GM19238 (cell line): Measurements from ENCODE around the gene KREMEN1.

Experiments used
- DNase-seq: peaks from one replicate; pipeline ENCODE4 v3.0.0; 2011; ENCODE audit warnings: low spot score; ENCODE audit not compliant: insufficient read length

The KREMEN1 gene

DNA sequence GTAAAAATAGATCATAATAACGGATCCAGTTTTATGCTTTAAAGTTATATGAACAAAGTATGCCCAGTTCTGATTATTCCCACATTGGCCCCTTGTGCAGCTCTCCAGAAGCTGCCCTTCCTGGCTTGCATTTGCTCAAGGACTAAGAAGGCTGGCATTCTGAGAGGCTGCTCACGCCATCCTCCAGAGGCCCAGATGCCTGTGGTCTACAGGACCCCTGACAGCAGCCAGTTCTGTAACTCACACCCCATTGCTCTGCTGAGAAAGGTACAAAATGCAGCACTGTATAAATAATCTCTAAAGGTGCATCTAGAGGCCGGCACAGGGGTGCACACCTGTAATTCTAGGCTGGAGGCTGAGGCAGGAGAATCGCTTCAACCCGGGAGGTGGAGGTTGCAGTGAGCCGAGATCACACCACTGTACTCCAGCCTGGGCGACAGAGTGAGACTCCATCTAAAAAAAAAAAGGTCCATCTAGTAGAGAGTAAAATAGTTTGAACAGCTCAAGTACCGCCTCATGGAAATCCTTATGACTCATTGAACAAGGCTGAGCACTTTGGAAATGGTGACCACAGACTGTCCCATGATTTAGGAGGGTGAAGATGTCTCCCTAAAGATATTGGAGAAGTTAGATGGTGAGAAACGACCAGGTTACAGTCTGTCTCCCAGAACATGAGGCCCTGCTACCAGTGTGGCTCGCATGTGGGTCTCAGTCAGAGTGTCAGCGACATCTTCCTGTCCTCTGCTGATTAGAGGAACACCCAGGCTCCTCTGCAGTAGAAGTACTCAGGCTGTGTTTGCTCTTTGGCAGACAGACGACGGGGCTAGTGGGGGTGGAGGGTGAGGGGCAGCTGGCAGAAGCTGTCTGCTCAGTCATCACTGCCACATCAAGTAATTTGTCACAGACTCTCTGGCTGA, 56.3 kb downstream of the KREMEN1 start:
- no peak for DNase-seq

DNA sequence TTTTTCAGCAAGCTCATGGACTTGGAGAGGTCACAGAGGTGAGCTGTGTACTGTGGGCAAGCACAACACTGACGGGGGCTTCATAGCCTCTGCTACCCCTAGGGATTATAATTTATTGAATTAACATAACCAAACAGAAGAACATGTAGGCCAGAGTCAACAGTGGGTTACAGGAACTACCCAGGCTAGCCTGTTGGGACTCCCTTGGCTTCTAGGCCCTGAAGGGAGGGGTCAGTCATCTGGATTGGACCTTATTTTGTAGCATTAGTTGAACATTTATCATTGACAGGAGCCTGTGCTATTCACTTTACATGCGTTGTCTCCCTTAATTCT, 56.9 kb downstream of the KREMEN1 start:
- no peak for DNase-seq

DNA sequence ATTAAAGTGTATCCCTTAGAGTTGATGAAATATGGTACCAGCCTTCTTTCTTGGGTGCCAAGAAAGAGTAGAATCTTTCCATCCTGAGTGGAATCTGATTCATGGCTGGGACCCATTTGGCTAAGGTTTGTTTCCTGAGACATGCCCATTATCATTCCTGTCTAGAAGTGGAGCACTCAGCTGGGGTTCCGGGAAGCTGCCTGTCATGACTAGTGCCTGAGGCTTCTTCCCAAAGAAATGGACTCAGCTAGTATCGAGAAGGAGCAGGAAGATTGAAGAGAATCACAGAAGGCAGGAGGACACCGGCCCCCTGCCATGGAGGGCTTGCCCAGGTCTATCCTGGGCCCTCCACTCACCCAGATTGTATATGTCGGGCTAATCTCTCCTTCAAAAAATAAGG, 57.6 kb downstream of the KREMEN1 start:
- DNase-seq = no peak

DNA sequence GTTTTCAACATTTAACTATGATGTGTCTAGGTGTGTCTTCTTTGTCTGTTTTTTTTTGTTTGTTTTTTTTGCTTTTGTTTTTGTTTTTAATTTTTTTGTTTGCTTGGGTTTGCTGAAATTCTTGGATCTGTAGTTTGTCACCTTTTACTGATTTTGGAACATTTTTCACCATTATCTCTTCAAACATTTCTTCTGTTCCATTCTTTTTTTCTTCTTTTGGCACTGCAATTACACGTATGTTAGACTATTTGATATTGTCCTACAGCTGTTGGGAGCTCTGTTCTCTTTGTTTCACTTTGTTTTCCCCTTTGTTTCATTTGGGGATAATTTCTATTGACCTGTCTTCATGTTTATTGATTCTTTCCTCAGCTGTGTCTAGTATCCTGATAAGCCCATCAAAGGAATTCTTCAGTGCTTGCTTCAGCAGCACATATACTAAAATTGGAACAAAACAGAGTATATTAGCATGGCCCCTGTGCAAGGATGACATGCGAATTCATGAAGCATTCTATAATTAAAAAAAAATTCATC, 60.8 kb downstream of the KREMEN1 start:
- no peak for DNase-seq

DNA sequence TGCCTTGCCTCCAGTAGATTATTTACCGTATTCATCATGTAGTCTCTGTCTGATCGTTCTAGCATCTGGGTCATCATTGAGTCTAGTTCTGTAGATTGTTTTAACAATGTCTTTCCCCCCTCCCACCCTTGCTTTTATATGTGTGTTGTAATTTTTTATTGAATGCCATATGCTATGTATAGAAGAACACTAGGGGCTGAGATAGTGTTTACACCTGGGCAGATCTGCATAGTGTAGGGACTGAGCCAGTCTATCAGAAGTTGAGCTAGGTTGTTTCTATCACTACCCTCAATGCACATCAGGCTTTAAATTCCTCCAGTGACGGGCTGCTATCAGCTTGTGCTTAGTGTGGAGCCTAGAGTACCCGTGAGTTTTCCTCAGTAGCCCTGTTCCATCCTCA, 61.6 kb downstream of the KREMEN1 start:
- no peak for DNase-seq

DNA sequence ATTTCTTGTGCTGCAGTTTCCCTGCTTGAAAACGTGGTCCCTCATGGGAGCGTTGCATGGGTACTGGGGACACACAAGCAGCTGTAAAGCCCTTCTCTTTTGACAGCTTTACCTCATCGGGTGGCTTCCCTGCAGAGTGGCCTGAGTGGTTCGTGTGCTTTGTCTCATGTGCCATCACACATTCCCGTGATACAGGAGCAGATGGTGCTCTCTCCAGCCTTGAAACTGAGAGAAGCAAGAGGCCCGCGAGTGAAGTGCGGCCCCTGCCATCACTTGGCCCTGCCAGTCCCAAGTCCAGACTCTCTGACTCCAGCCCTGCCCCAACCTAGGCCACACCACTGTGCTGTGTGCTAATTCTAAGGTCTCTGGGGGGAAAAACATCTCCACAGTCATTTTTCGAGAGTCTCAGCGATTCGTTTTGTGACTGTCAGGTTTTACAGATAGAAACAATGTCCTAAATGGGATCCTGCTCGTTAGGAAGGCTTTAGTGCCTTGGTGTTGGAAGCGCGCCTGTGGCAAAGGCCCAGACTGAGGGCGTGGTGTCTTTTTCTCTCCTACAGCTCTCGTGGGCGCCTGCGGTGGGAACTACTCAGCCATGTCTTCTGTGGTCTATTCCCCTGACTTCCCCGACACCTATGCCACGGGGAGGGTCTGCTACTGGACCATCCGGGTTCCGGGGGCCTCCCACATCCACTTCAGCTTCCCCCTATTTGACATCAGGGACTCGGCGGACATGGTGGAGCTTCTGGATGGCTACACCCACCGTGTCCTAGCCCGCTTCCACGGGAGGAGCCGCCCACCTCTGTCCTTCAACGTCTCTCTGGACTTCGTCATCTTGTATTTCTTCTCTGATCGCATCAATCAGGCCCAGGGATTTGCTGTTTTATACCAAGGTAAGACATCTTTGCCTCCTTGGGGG, 64.2 kb downstream of the KREMEN1 start:
- DNase-seq = no peak

DNA sequence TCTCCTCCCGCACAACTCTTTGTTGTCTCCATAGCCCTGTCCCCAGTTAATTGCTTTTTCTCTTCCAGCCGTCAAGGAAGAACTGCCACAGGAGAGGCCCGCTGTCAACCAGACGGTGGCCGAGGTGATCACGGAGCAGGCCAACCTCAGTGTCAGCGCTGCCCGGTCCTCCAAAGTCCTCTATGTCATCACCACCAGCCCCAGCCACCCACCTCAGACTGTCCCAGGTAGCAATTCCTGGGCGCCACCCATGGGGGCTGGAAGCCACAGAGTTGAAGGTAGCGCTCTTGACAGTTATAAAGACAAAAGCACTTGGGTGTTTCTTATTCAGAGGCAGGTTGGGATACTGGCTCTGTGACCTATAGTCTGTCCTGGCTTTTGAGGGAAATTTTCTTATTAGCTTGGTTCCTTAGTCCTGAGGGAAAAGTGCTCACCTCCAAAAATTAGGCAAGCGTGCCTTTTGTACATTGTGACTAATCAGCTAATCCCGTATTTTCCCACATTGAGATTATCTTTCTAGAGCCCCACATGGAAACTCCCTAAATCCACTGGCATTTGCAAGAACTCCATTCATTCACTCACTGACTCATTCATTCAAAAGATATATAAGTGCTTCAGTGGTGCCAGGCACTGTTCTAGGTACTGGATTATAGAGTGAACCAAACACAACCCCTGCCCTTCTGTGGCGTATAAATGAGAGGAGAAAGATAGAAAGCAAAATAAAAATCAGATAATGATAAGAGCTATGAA, 65.9 kb downstream of the KREMEN1 start:
- no peak for DNase-seq

DNA sequence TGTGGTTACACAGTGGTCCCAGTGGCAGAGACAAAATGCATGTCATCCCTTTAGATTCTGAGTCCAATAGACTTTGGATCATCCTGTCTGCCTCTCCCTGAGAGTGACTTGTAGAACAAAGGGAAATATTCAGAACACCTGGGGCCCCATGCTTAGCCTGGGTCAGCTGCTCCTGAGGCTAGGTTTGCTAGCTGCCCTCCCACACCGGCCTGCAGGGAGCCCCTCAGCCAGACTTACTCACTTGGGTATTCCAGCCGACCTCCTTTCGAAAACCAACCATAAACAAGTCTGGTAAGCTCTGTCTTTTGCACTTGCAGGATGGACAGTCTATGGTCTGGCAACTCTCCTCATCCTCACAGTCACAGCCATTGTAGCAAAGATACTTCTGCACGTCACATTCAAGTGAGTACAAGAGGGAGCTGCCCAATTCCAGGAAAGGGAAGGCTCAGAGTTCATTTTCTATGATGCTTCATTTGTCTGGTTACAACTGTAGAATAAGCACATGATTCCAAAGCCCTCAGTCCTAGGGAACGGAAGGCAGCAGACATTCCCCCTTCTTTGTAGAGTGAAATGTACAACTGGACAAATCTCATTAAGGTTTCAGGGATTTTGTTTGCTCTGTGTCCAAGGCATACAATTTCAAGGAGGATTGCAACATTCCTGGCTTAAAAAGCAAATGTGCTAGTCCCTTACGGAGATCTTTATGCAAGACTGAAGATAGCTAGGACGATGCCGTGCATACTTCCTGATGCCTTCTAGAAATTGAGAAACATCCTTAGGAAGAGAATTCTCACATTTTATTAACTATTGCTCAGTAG, 67.3 kb downstream of the KREMEN1 start:
- no peak for DNase-seq

DNA sequence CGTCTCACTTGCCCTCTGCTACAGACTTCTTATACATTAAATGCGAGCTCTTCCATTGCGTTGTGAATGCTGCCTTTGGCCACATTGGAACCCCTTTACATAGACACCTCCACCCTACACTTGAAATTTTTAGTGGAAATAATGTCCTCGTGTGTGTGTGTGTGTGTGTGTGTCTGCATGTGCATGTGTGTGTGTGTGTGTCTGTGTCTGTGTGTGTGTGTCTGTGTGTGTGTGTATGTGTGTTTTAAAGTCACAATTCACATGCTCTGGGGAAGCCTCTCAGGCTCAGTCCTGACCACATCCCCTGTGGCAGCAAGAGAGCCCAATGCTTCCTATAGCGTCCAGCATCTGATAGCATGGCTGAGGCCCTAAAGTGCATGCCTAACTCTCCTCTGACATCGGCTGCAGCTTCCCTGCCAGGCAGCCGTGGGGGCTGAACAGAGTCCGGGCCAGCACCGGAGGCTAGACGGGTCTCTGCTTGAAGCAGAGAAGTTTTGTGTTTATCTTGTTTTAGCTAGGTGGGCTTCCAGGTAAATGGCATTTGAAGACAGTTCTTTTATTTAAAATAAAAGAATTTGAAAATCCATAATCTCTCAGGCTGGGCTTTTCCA, 68.3 kb downstream of the KREMEN1 start:
- DNase-seq = no peak

DNA sequence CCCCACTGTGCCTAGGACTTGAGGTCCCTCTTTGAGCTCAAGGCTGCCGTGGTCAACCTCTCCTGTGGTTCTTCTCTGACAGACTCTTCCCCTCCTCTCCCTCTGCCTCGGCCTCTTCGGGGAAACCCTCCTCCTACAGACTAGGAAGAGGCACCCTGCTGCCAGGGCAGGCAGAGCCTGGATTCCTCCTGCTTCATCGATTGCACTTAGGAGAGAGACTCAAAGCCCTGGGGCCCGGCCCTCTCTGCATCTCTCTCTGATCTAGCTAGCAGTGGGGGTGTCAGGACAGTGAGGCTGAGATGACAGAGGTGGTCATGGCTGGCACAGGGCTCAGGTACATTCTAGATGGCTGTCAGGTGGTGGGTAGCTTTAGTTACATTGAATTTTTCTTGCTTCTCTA, 69.3 kb downstream of the KREMEN1 start:
- DNase-seq = no peak

DNA sequence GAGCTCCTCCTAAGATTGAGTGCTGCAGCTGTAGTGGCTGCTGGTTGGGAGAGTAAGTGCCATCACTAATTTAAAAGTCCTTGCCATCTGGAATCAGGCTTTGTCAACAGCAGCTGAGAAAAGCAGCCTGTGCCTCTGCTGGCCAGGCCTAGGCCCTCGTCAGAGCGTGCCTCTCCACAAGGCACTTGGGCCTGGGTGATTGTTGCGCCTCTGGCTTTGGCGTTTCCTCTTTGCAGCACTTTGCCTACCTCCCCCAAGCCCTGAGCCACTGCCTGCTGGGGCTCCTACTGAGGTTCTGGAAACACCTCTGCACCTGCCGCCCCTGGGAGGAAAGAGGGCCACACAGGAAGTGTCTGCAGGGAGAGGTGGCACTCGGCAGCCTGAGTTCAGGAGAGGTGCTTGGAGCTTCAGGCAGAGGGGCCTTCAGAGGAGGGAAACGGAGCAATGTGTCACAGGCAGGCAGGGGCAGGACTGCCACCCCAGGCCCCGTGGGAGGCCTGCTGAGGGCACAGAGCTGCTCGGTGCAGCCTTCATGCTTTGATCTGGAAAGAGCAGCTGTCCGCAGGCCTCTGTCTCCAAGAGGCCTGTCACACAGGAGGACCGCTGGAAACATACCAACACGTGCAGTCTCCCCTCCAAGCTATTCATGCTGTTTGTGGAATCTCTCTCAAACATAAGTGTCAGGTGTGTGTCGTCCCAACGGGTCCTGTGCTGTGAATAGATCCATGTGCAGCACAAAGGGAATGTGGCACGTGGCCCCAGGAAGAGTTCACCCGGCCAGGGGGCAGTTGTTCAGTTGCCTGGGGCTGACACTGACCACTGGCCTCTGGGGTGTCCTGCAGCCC, 71.3 kb downstream of the KREMEN1 start:
- DNase-seq = no peak

DNA sequence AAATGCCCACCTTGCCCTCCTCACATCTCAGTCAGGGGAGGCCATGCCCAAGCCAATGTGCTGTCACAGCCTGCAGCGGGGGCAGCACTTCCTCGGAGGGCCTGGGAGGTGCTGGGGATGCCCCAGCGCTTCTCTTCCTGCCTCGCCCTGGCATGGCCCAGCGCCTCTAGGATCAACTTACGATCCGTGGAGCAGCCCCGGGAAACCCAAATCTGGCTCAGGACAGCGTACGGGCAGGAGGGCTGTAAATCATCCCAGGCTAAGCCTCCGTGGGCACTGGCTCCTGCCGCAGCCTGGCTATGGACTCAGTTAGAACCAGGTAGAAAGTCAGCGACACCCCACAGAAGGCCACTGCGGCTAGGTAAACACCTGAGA, 71.9 kb downstream of the KREMEN1 start:
- no peak for DNase-seq

DNA sequence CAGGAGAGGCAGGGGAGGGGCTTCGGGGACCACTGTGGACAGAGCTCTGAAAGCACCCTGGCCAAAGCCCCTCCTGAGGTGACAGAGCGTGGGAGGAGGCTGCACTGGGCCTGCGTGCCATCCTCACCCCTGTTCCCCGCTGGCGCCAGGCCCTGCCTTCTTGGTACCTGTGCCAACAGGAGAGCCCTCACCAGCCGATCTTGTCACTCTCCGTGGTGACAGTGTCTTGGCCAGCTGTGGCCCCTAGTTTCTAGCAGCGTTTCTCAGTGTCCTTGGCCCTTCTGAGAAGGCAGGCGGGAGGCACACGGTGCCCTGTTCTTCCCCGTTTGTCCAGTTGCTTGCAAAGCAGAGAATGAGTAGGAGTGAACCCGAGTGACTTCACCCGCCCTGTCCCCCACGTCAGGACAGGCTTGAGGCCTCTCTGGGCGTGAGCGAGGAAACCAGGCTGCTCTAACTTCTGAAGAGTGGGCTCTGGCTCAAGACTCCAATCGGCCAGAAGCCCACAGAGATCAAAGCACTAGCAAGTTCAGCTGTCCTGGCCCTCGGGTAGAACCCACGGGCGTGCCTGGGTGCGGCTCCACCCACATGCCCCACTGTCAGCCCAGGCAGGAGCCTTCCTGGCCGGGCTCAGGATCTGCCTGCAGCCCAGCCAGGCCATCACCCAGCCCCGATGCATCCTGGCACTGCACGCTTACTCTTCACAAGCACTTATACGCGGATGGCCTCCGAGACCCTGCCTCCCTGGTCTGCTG, 72.7 kb downstream of the KREMEN1 start:
- no peak for DNase-seq

DNA sequence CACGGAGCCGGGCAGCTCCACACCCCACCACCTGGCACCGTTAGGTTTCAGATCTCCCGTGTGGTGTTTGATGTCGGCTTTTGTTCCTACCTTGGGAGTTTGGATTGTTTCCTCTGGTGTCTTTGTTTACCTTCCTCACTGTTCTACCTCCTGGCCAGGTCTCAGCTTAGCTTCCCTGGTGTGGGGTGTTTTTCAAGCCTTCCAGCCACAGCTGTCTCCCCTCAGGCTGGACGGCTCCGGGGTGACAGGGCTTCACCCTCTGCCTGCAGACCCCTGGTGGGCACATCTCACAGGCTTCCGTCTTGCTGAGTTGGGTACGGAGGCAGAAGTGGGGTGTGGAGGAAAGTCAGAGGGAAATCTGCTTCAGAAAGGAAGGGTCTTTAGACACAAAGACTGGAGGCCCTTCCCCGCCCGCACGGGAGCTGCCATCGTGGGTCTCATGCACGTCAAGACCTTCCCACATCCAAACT, 73.3 kb downstream of the KREMEN1 start:
- DNase-seq = no peak

DNA sequence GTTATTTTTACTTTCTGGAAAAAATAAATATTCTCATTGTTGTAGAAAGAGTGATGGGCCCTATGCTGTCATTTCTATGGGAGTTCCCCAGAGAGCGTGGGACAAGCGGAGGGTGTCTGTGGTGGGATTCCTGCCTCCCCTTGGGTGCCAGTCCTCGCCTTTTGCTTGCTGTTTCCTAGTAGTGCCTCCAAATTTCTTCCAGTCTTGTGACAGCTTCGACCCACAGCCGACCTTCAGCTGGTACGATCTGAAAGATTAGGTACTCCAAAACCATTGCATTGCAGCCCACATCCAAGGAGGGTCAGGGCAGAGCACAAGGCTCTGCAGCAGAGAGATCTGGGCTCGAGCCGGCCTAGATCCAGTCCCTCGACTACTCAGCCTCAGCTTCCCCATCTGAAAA, 73.9 kb downstream of the KREMEN1 start:
- no peak for DNase-seq

DNA sequence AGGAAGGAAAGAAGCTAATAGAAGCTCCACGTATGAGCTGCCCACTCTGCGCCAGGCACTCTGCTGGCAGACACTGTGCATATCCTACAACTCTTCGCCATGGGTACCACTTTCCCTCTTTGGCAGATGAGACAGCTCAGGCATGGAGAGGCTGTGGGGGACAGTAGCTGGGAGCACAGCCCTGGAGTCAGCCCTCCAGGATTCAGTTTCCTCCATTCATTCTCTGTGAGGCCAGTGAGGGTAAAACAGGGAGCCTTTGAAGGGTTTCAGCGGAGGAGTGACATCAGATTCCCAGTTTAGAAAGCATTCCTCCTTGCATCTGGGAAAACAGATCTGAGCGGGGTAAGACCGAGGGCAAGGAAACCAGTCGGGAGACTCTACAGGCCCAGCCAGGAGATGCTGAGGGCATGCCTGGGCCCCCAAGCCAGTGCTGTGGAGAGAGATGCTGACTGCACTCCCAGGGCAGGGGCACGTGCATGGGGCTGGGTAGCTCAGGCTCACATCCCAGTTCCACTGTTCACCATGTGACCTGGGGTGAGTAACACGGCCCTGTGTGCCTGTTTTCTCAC, 74.6 kb downstream of the KREMEN1 start:
- DNase-seq = no peak

DNA sequence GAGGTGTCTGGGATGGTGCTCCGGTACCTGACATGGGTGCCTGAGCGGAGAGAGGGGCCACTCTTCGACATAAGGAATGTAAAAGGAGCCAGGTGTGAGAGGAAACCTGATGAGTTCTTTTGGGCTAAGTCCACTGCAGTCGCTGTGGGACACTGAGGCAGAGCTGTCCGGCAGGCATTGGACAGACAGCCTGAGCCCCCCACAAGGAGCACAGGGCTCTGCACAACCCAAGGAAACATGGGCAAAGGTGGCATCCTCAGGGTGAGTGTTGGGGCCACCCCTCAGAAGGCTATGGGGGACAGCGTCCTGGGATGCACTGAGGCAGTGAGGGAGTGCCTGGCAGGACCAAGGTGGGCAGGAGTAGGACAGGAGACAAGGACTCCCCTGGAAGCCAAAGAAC, 75.2 kb downstream of the KREMEN1 start:
- DNase-seq = no peak

DNA sequence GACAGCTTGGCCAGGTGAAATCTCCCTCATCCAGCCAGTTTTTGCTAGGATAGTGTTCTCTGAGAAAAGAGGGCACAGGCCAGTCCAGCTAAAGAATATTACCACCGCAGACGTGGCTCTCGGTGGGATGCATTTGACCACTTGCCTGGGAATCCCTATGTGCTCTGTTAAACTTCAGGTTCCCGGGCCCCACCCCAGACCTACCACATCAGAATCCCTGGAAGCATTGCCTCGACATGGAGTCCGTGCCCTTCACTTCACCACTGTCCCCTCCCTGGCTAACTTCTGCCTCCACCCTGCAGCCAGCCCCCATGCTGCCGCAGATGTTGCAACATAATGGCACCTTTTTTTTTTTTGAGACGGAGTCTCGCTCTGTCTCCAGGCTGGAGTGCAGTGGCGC, 76.0 kb downstream of the KREMEN1 start:
- DNase-seq = no peak
